OCI-LY1 (cell line): Measurements from ENCODE around the gene CNTNAP4.

ENCODE experiments used
- H2AFZ ChIP-seq: fragments of 200-600 bp; sonication (generic), shearing (Covaris generic); 2 replicates; pipeline ENCODE4 v1.6.0; 2014; ENCODE audit warnings: antibody characterized with exemption, mild to moderate bottlenecking, low read length
- H3F3A ChIP-seq: fragments of 200-600 bp; sonication (generic), shearing (Covaris generic); 2 replicates; pipeline ENCODE4 v1.6.0; 2014; ENCODE audit warnings: mild to moderate bottlenecking, antibody characterized with exemption, low read length, moderate library complexity; ENCODE audit not compliant: insufficient read depth
- H3K27ac ChIP-seq: fragments of 200-600 bp; sonication (generic); 2 replicates; pipeline ENCODE4 v1.5.1; 2014; ENCODE audit warnings: low read length, mixed run types, mild to moderate bottlenecking, low read depth; ENCODE audit not compliant: poor library complexity, severe bottlenecking
- H3K27me3 ChIP-seq: fragments of 200-600 bp; sonication (generic); 2 replicates; pipeline ENCODE4 v1.6.0; 2014; ENCODE audit warnings: antibody characterized with exemption, mild to moderate bottlenecking, low read length, moderate library complexity; ENCODE audit not compliant: insufficient read depth
- H3K36me3 ChIP-seq: fragments of 200-600 bp; sonication (generic); 2 replicates; pipeline ENCODE4 v1.6.1; 2014; ENCODE audit warnings: mild to moderate bottlenecking, antibody characterized with exemption, low read length, moderate library complexity, mixed read lengths; ENCODE audit not compliant: insufficient read depth
- H3K4me1 ChIP-seq: fragments of 200-600 bp; sonication (generic); 2 replicates; pipeline ENCODE4 v1.5.1; 2014; ENCODE audit warnings: mild to moderate bottlenecking, low read length, moderate library complexity; ENCODE audit not compliant: insufficient read depth, severe bottlenecking
- H3K4me2 ChIP-seq: fragments of 200-600 bp; sonication (generic), shearing (Covaris generic); 2 replicates; pipeline ENCODE4 v1.6.1; 2014; ENCODE audit warnings: low read length
- H3K4me3 ChIP-seq: fragments of 200-600 bp; sonication (generic); 2 replicates; pipeline ENCODE4 v1.5.1; 2014; ENCODE audit warnings: low read length, low read depth, mild to moderate bottlenecking, mixed read lengths; ENCODE audit not compliant: poor library complexity, severe bottlenecking
- H3K79me2 ChIP-seq: fragments of 200-600 bp; shearing (Covaris generic); 2 replicates; pipeline ENCODE4 v1.6.1; 2016; ENCODE audit warnings: mixed run types, low read length, mixed read lengths; ENCODE audit not compliant: insufficient read depth
- H3K9ac ChIP-seq: fragments of 200-600 bp; sonication (generic), shearing (Covaris generic); 2 replicates; pipeline ENCODE4 v1.6.1; 2014; ENCODE audit warnings: mild to moderate bottlenecking, low read length, mixed read lengths
- H3K9me2 ChIP-seq: fragments of 200-600 bp; sonication (generic), shearing (Covaris generic); 2 replicates; pipeline ENCODE4 v1.6.1; 2014; ENCODE audit warnings: low read depth, mild to moderate bottlenecking, low read length, mixed read lengths
- H3K9me3 ChIP-seq: fragments of 200-600 bp; shearing (Covaris generic); 2 replicates; pipeline ENCODE4 v1.6.1; 2014; ENCODE audit warnings: low read length, mixed read lengths
- H4K20me1 ChIP-seq: fragments of 200-600 bp; sonication (generic), shearing (Covaris generic); 2 replicates; pipeline ENCODE4 v1.6.0; 2016; ENCODE audit warnings: mild to moderate bottlenecking, low read length; ENCODE audit not compliant: insufficient read depth
- EZH2 ChIP-seq: fragments of 200-600 bp; sonication (generic), shearing (Covaris generic); IDR thresholded peaks from 2 replicates; pipeline ENCODE4 v1.8.0; 2017; ENCODE audit warnings: borderline replicate concordance, mixed run types, mild to moderate bottlenecking, antibody characterized with exemption, low read length, moderate library complexity, mixed read lengths
- TF ChIP-seq, protein P1 (sequence below): fragments of 200-600 bp; sonication (generic), shearing (Covaris generic); IDR thresholded peaks from 2 replicates; pipeline ENCODE4 v1.5.1; 2017; ENCODE audit warnings: mild to moderate bottlenecking, antibody characterized with exemption, low read length, moderate library complexity, mixed read lengths

Gene CNTNAP4

GRCh38 chr16:76503091-76503490, 225.9 kb downstream of the CNTNAP4 start:
- H3K27me3 ChIP-seq = no peaks in the 10 kb centered on the region
- TF ChIP-seq EZH2 = no peak
- TF ChIP-seq, protein P1, sequence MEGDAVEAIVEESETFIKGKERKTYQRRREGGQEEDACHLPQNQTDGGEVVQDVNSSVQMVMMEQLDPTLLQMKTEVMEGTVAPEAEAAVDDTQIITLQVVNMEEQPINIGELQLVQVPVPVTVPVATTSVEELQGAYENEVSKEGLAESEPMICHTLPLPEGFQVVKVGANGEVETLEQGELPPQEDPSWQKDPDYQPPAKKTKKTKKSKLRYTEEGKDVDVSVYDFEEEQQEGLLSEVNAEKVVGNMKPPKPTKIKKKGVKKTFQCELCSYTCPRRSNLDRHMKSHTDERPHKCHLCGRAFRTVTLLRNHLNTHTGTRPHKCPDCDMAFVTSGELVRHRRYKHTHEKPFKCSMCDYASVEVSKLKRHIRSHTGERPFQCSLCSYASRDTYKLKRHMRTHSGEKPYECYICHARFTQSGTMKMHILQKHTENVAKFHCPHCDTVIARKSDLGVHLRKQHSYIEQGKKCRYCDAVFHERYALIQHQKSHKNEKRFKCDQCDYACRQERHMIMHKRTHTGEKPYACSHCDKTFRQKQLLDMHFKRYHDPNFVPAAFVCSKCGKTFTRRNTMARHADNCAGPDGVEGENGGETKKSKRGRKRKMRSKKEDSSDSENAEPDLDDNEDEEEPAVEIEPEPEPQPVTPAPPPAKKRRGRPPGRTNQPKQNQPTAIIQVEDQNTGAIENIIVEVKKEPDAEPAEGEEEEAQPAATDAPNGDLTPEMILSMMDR = no peak
- no peaks in the 10 kb centered on the region for H3F3A ChIP-seq
- no peaks in the 10 kb centered on the region for H4K20me1 ChIP-seq
- no peak overlapping the region for H3K4me3 ChIP-seq
- H3K9me3 ChIP-seq = no peaks in the 10 kb centered on the region
- no peaks in the 10 kb centered on the region for H3K36me3 ChIP-seq
- H3K79me2 ChIP-seq = no peaks in the 10 kb centered on the region
- H3K27ac ChIP-seq = no peak overlapping the region
- no peak overlapping the region for H2AFZ ChIP-seq
- no peaks in the 10 kb centered on the region for H3K4me1 ChIP-seq
- no peak overlapping the region for H3K4me2 ChIP-seq
- no peak overlapping the region for H3K9ac ChIP-seq
- no peaks in the 10 kb centered on the region for H3K9me2 ChIP-seq

DNA sequence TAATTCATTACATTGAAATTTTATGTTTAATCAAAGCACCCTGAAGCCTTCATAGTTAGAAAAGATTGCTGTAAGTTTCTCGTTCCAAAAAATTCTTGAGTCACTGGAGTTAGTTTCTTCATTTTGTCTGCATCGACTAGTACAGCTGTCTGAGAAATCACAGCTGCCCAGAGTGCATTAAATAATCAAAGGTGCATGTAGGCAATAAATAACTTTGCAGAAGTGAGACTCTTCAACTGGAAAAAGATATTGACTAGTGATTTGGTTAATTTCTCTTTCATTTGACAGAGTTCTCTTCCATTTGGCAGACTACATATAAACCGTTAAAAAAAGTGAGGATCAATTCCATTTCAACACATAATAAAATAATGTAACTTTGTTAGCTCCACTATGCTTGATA, 234.0 kb downstream of the CNTNAP4 start:
- Histone ChIP-seq H3K9ac (no peak overlapping the region), H3K9me2 (no peaks in the 10 kb centered on the region), H3K4me1 (no peaks in the 10 kb centered on the region), H3K27me3 (no peaks in the 10 kb centered on the region), H4K20me1 (no peaks in the 10 kb centered on the region), H3K27ac (no peak overlapping the region), H3K9me3 (no peaks in the 10 kb centered on the region), H3F3A (no peaks in the 10 kb centered on the region), H3K36me3 (no peaks in the 10 kb centered on the region), H3K4me2 (no peak overlapping the region), H3K4me3 (no peak overlapping the region), H3K79me2 (no peaks in the 10 kb centered on the region), H2AFZ (no peak overlapping the region)
- TF ChIP-seq, protein P1 = no peak
- no peak for TF ChIP-seq EZH2

DNA sequence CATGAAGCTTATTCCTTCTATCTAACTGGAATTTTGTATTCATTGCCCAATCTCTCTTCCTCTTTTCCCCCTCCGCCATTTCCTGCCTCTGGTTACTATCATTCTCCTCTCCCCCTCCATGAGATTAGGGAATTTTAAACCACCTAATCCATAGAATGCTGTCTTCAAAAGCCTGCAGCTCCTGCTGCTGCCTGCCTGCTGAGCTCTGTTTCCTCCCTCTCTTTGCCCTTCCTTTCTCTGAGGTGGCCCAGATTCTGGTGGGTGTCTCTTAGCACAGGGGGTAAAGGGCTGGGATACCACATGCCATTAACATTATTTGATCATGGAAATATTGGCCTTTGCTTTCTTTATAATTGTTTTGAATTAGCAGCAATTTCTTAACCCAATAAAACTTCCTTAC, 241.6 kb downstream of the CNTNAP4 start:
- H3K4me3 ChIP-seq = no peak overlapping the region
- no peaks in the 10 kb centered on the region for H4K20me1 ChIP-seq
- no peak overlapping the region for H3K4me2 ChIP-seq
- no peak overlapping the region for H3K9ac ChIP-seq
- no peak for TF ChIP-seq EZH2
- TF ChIP-seq, protein P1 = no peak
- no peaks in the 10 kb centered on the region for H3K27me3 ChIP-seq
- H3K79me2 ChIP-seq = no peaks in the 10 kb centered on the region
- no peaks in the 10 kb centered on the region for H3K4me1 ChIP-seq
- no peaks in the 10 kb centered on the region for H3K9me3 ChIP-seq
- H3F3A ChIP-seq = no peaks in the 10 kb centered on the region
- H2AFZ ChIP-seq = no peak overlapping the region
- no peaks in the 10 kb centered on the region for H3K36me3 ChIP-seq
- H3K9me2 ChIP-seq = no peaks in the 10 kb centered on the region
- no peak overlapping the region for H3K27ac ChIP-seq
